ENCODE data around the gene UBE2QL1.

DNA sequence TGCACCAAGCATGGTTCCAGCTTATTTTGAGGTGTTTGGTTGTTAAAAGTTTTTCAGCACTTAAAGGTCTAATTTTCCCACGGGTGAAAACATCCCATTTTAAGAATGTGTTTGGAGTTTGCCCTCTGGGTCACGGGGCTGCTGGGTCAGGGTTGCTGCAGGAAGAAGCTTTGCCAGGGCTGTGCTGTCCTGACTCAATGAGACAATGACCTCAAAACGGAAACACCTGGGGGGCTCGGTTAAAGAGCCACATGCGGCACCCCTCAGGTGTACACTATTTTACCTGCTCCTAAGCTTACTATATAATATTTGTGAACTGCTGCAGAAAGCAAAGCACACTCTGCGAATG lies 27.6 kb downstream of the UBE2QL1 start:
- TF ChIP-seq POLR2AphosphoS5 (IDR thresholded peaks at IDR 0.05; ENCODE audit: borderline replicate concordance, low read depth, low read length) (no peak), EZH2 (IDR thresholded peaks at IDR 0.05) (no peak), FOXP2 (optimal IDR thresholded peaks at IDR 0.05; ENCODE audit: control extremely low read depth, extremely low read length, insufficient read depth) (no peak)
